K562 (cell line): ENCODE results near the gene TXNDC9. TPM values are rescaled to one million over a fixed set of nuclear protein-coding genes. Genes with fewer than 3 reads are reported as not detected.
A peak's percentile ranks its signal among the peaks of the same experiment; 100 is the strongest.

Source experiments
- CBX2 ChIP-seq: fragments of 200-600 bp; sonication (generic); IDR thresholded peaks from one replicate; pipeline ENCODE4 v1.6.1; 2012; ENCODE audit warnings: mild to moderate bottlenecking, low read length, inconsistent platforms; ENCODE audit not compliant: insufficient read depth, poor library complexity, severe bottlenecking
- CXXC5 ChIP-seq: fragments of 250-450 bp; sonication (Bioruptor Pico); IDR thresholded peaks from 2 replicates; pipeline ENCODE4 v1.8.0; 2022; ENCODE audit warnings: inconsistent platforms, mild to moderate bottlenecking, moderate library complexity
- DACH1 ChIP-seq: fragments of 450-650 bp; IDR thresholded peaks from 2 replicates; pipeline ENCODE4 v1.6.1; 2018; ENCODE audit not compliant: partially characterized antibody
- HNRNPK ChIP-seq: fragments of 200-400 bp; formaldehyde crosslinking; IDR thresholded peaks from one replicate; pipeline ENCODE4 v1.6.1; 2018; ENCODE audit warnings: mild to moderate bottlenecking, low read depth, low read length; ENCODE audit not compliant: poor library complexity, severe bottlenecking
- KAT7 ChIP-seq: sonication (generic); formaldehyde crosslinking; IDR thresholded peaks from 2 replicates; pipeline ENCODE4 v1.8.0; 2022; ENCODE audit warnings: missing genetic modification reagents, mild to moderate bottlenecking, borderline replicate concordance
- KAT8 ChIP-seq: fragments of 450-650 bp; IDR thresholded peaks from 2 replicates; pipeline ENCODE4 v1.6.1; 2016; ENCODE audit warnings: low read depth, mild to moderate bottlenecking
- MECOM ChIP-seq: fragments of 250-450 bp; sonication (Bioruptor Pico); IDR thresholded peaks from 2 replicates; pipeline ENCODE4 v1.8.0; 2022; ENCODE audit warnings: inconsistent platforms
- MYC ChIP-seq, 2 experiments: fragments of 250-450 bp in 1 of 2; sonication (Bioruptor Pico) in 1 of 2; IDR thresholded peaks; 2 replicates each; pipeline versions ENCODE4 v1.5.1 to v1.6.1; 2012 to 2021; ENCODE audit warnings: low read depth in 2 of 2, borderline replicate concordance in 1 of 2, improper control_type of control experiment in 1 of 2, low read length in 1 of 2, mild to moderate bottlenecking in 1 of 2, moderate library complexity in 1 of 2
- NRF1 ChIP-seq, 2 experiments: fragments of 450-650 bp; IDR thresholded peaks in 1 of 2; conservative IDR thresholded peaks in 1 of 2; 2 replicates each; pipeline ENCODE4 v1.6.1; 2014; ENCODE audit warnings: mild to moderate bottlenecking in 2 of 2
- POU5F1 ChIP-seq: fragments of 150-350 bp; IDR thresholded peaks from 2 replicates; pipeline ENCODE4 v1.6.1; 2014; ENCODE audit warnings: borderline replicate concordance, low read length, low read depth, mild to moderate bottlenecking; ENCODE audit not compliant: partially characterized antibody
- PRMT5 ChIP-seq: sonication (generic); formaldehyde crosslinking; IDR thresholded peaks from 2 replicates; pipeline ENCODE4 v1.5.0; 2020; ENCODE audit warnings: missing genetic modification reagents
- SAP30 ChIP-seq: fragments of 200-600 bp; sonication (generic); IDR thresholded peaks from 2 replicates; pipeline ENCODE4 v1.6.1; 2012; ENCODE audit warnings: borderline replicate concordance, low read depth, mild to moderate bottlenecking, moderate library complexity, low read length, control low read depth, inconsistent platforms; ENCODE audit not compliant: insufficient read depth, poor library complexity, severe bottlenecking
- STAT5B ChIP-seq: fragments of 250-450 bp; sonication (Bioruptor Pico); IDR thresholded peaks from 2 replicates; pipeline ENCODE4 v1.8.0; 2021; ENCODE audit warnings: mild to moderate bottlenecking, inconsistent platforms
- U2AF1 ChIP-seq: fragments of 200-400 bp; formaldehyde crosslinking; optimal IDR thresholded peaks from 2 replicates; pipeline ENCODE3; 2017; ENCODE audit warnings: mild to moderate bottlenecking, low read depth, low read length, moderate library complexity
- YBX1 ChIP-seq: fragments of 450-650 bp; IDR thresholded peaks from 2 replicates; pipeline ENCODE4 v1.7.1; 2016; ENCODE audit warnings: mild to moderate bottlenecking
- ZNF134 ChIP-seq: fragments of 250-450 bp; sonication (Bioruptor Pico); conservative IDR thresholded peaks from 2 replicates; pipeline ENCODE4 v1.4.0; 2020
- ZNF184 ChIP-seq: sonication (generic); formaldehyde crosslinking; IDR thresholded peaks from 2 replicates; pipeline ENCODE4 v1.5.0; 2020; ENCODE audit warnings: missing genetic modification reagents
- ZNF586 ChIP-seq: fragments of 450-650 bp; formaldehyde crosslinking; conservative IDR thresholded peaks from 2 replicates; pipeline ENCODE4 v1.4.0; 2020; ENCODE audit warnings: mild to moderate bottlenecking, moderate library complexity
- polyA plus RNA-seq, 8 experiments: library from polyadenylated mRNA; depleted of rRNA in 4 of 8; stranded (reverse) in 5 of 8; unstranded in 3 of 8; fragments of >200 nt; fragmentation: Nextera tagmentation in 2 of 8; fragmentation: Illumina TruSeq in 1 of 8; extraction: Ambion mirVana in 2 of 8; extraction: Trizol in 1 of 8; gene quantifications; 2 replicates each; pipeline versions ENCODE4 v1.2.1 to v1.2.3, GENCODE V29; 2011 to 2014; ENCODE audit warnings: inconsistent platforms in 1 of 8, missing spikeins in 1 of 8
- total RNA-seq, 7 experiments: library from RNA; depleted of rRNA in 6 of 7; stranded (reverse); fragments of >200 nt in 6 of 7; fragmentation: Illumina TruSeq in 2 of 7; extraction: Trizol in 2 of 7; gene quantifications; 2 replicates each; pipeline versions ENCODE4 v1.2.1 to v1.2.3, GENCODE V29; 2011 to 2021; ENCODE audit warnings: low replicate concordance in 1 of 7
- TF ChIP-seq, protein P1 (sequence below): fragments of 250-450 bp; sonication (Bioruptor Pico); IDR thresholded peaks from 2 replicates; pipeline ENCODE4 v1.8.0; 2021; ENCODE audit warnings: mild to moderate bottlenecking, moderate library complexity
- TF ChIP-seq, protein P2 (sequence below): sonication (generic); formaldehyde crosslinking; IDR thresholded peaks from 2 replicates; pipeline ENCODE4 v1.8.1; 2023; ENCODE audit warnings: mild to moderate bottlenecking, missing genetic modification reagents, moderate library complexity
- TF ChIP-seq, protein P3 (sequence below): fragments of 250-450 bp; sonication (Bioruptor Pico); IDR thresholded peaks from 2 replicates; pipeline ENCODE4 v1.5.0; 2020; ENCODE audit warnings: mild to moderate bottlenecking, borderline replicate concordance

TXNDC9 gene
- total and polyA plus RNA-seq, 9 of the 15 experiments (the other 6 are each of a cell fraction or from before 2014, with no cell fraction given): 37.5 to 211 (median 65.5) TPM

DNA sequence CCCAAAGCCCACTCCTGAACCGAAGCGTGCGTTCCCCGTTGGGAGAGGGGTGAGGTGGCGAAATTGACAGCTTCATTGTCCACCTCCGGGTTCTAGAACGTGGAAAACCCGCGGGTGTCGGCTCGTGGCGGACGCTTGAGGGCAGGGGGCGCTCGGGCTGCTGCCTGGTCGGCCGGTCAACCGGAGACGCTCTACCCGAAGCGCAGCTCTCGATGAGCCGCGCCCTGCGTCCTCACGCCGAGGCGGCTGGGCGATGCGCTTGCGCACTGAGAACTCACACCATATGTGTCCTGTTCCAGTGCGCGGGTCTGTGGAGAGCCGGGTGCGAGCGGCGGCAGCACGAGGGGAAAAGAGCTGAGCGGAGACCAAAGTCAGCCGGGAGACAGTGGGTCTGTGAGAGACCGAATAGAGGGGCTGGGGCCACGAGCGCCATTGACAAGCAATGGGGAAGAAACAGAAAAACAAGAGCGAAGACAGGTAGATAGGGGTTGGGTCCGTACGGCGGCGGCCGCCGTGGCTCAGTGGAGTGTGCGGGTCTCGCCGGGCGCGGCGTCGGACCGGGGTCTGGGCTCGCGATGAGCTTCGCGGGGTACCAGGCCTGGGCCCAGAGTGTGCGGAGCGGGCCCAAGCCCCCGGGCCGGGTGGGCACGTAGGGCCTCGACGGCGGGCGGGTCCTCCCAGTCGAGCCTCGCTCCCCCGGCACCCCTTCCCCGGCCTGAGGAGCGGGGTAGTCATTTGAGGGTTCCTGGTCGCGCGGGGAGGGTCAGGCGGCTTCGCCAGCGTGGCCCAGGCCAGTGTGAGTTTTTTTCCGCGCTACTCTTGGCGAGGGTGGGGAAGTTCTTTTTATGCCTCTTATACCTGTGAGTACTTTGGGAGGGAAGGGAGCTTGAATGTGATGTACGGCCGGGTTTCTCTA, 1.2 kb upstream of the TXNDC9 start, which contains the start of gene EIF5B (continued):
- TF ChIP-seq, protein P1, sequence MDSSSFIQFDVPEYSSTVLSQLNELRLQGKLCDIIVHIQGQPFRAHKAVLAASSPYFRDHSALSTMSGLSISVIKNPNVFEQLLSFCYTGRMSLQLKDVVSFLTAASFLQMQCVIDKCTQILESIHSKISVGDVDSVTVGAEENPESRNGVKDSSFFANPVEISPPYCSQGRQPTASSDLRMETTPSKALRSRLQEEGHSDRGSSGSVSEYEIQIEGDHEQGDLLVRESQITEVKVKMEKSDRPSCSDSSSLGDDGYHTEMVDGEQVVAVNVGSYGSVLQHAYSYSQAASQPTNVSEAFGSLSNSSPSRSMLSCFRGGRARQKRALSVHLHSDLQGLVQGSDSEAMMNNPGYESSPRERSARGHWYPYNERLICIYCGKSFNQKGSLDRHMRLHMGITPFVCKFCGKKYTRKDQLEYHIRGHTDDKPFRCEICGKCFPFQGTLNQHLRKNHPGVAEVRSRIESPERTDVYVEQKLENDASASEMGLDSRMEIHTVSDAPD (CRISPR knock-in tag): no peak
- peak; percentile 88 for TF ChIP-seq SAP30
- TF ChIP-seq KAT8: no peak
- TF ChIP-seq ZNF586 (CRISPR knock-in tag): no peak
- no peak for TF ChIP-seq POU5F1
- no peak for TF ChIP-seq ZNF184
- TF ChIP-seq NRF1 (conservative IDR thresholded peaks at IDR 0.05 in 1 of 2, IDR thresholded peaks at IDR 0.05 in 1 of 2): peak; percentile 97 to 98
- TF ChIP-seq, protein P2, sequence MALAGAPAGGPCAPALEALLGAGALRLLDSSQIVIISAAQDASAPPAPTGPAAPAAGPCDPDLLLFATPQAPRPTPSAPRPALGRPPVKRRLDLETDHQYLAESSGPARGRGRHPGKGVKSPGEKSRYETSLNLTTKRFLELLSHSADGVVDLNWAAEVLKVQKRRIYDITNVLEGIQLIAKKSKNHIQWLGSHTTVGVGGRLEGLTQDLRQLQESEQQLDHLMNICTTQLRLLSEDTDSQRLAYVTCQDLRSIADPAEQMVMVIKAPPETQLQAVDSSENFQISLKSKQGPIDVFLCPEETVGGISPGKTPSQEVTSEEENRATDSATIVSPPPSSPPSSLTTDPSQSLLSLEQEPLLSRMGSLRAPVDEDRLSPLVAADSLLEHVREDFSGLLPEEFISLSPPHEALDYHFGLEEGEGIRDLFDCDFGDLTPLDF (CRISPR knock-in tag): peak; percentile 82
- TF ChIP-seq PRMT5 (CRISPR knock-in tag): no peak
- peak; percentile 89 for TF ChIP-seq MYC (IDR thresholded peaks at IDR 0.05; ENCODE audit: low read depth, low read length)
- TF ChIP-seq MYC (CRISPR knock-in tag; IDR thresholded peaks at IDR 0.05; ENCODE audit: borderline replicate concordance, low read depth): no peak
- peak; percentile 95 for TF ChIP-seq CXXC5 (CRISPR knock-in tag)
- TF ChIP-seq, protein P3, sequence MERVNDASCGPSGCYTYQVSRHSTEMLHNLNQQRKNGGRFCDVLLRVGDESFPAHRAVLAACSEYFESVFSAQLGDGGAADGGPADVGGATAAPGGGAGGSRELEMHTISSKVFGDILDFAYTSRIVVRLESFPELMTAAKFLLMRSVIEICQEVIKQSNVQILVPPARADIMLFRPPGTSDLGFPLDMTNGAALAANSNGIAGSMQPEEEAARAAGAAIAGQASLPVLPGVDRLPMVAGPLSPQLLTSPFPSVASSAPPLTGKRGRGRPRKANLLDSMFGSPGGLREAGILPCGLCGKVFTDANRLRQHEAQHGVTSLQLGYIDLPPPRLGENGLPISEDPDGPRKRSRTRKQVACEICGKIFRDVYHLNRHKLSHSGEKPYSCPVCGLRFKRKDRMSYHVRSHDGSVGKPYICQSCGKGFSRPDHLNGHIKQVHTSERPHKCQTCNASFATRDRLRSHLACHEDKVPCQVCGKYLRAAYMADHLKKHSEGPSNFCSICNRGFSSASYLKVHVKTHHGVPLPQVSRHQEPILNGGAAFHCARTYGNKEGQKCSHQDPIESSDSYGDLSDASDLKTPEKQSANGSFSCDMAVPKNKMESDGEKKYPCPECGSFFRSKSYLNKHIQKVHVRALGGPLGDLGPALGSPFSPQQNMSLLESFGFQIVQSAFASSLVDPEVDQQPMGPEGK (CRISPR knock-in tag): no peak
- no peak for TF ChIP-seq ZNF134 (CRISPR knock-in tag)
- peak; percentile 28 for TF ChIP-seq DACH1
- no peak for TF ChIP-seq MECOM (CRISPR knock-in tag)
- TF ChIP-seq STAT5B: no peak
- TF ChIP-seq U2AF1: peak; percentile 8
- TF ChIP-seq YBX1: no peak
- TF ChIP-seq KAT7: peak; percentile 92; the same call in 1 of the 2 replicates
- TF ChIP-seq HNRNPK: no peak
- TF ChIP-seq CBX2: no peak
